Brain microvascular endothelial cell (primary cell): ENCODE results near the gene FNBP1.

Experiments
- DNase-seq: peaks from one replicate; pipeline ENCODE4 v3.0.0-alpha.2; 2020
- H3K27ac ChIP-seq: fragments of 250-450 bp; sonication (Bioruptor Pico); 2 replicates; pipeline ENCODE4 v1.5.1; 2020; ENCODE audit warnings: mild to moderate bottlenecking, moderate library complexity
- H3K27me3 ChIP-seq: fragments of 250-450 bp; sonication (Bioruptor Pico); replicated peaks from 2 replicates; pipeline ENCODE4 v1.5.1; 2020; ENCODE audit warnings: mild to moderate bottlenecking
- H3K36me3 ChIP-seq: fragments of 250-450 bp; sonication (Bioruptor Pico); replicated peaks from 2 replicates; pipeline ENCODE4 v1.5.1; 2020; ENCODE audit warnings: mild to moderate bottlenecking
- H3K4me3 ChIP-seq: 2 replicates; pipeline ENCODE4 v1.5.1; 2011; ENCODE audit warnings: low read depth, mild to moderate bottlenecking, control low read depth, low read length, moderate library complexity
- CTCF ChIP-seq: IDR thresholded peaks from 2 replicates; pipeline ENCODE4 v1.5.1; 2011; ENCODE audit warnings: low read depth, mild to moderate bottlenecking, moderate library complexity, low read length, control low read depth, inconsistent platforms; ENCODE audit errors: missing control alignments
- in situ Hi-C: cut with HindIII; loops from 2 replicates; pipeline ENCODE4 v1.10.0; 2017; ENCODE audit warnings: low sequenced_read_pairs, low pct_ligation_motif_present

The FNBP1 gene

GRCh38 chr9:130042406-130042884, 544 bp downstream of the FNBP1 start:
- no peak for DNase-seq
- Histone ChIP-seq H3K4me3 (peak overlapping the region; percentile 76), H3K27ac (peak overlapping the region; percentile 11), H3K27me3 (no peaks in the 10 kb centered on the region), H3K36me3 (no peaks in the 10 kb centered on the region)
- no peak for TF ChIP-seq CTCF
- in situ Hi-C loops: no loop called here

- no peak for TF ChIP-seq CTCF
- Histone ChIP-seq H3K4me3 (peak overlapping the region; percentile 76), H3K27me3 (no peaks in the 10 kb centered on the region), H3K36me3 (no peaks in the 10 kb centered on the region), H3K27ac (peak overlapping the region; percentile 11)
- in situ Hi-C loops: no loop called here
- no peak for DNase-seq
Measured at GRCh38 chr9:130041648-130042405, 1.2 kb downstream of the FNBP1 start.

- in situ Hi-C loops: no loop called here
- no peak overlapping the region for H3K27ac ChIP-seq
- H3K4me3 ChIP-seq: no peak overlapping the region
- TF ChIP-seq CTCF: no peak
- H3K36me3 ChIP-seq: no peaks in the 10 kb centered on the region
- no peak for DNase-seq
- no peaks in the 10 kb centered on the region for H3K27me3 ChIP-seq
Measured at GRCh38 chr9:130040984-130041647, 1.9 kb downstream of the FNBP1 start.

- no peak overlapping the region for H3K27ac ChIP-seq
- H3K27me3 ChIP-seq: no peaks in the 10 kb centered on the region
- DNase-seq: no peak
- peak; percentile 28 for TF ChIP-seq CTCF
- in situ Hi-C loops: no loop called here
- H3K4me3 ChIP-seq: no peak overlapping the region
- no peaks in the 10 kb centered on the region for H3K36me3 ChIP-seq
Measured at GRCh38 chr9:130039528-130040147, 3.4 kb downstream of the FNBP1 start.

GRCh38 chr9:130036099-130036498, 6.9 kb downstream of the FNBP1 start:
- H3K27ac ChIP-seq: peak overlapping the region; percentile 57
- no peaks in the 10 kb centered on the region for H3K27me3 ChIP-seq
- in situ Hi-C loops: no loop called here
- no peak overlapping the region for H3K4me3 ChIP-seq
- H3K36me3 ChIP-seq: no peaks in the 10 kb centered on the region
- no peak for TF ChIP-seq CTCF
- DNase-seq: no peak
